Measurements from ENCODE around the gene EPC2.
"Not testable (repeated sequence)": the region's sequence is repeated elsewhere in the genome, so short reads cannot be mapped to it uniquely, and the experiment has no call there.

Gene EPC2

DNA sequence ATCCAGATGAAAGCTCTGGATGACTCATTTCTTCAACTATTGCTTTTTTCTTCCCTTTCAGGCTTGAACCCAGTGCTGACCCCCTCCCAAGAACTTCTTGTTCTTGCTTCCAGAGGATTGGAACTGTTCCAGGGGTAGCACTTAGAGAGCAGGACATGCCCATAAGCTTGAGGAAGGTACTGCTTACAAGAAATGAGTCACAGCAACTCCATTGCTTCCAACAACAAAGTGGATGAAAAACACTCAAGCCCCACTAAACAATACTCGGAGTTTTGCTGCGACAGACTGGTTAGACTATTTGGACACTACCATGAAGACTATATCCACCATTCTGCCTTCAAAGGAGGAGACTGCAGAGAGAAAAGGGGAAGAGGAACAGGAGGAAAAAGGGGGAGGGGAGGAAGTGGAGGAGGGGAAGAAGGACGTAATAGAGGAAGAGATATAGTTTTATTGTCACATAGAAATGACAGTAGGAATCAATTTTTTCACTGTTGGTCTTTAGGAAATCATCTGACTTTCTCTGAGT, 1.6 kb upstream of the EPC2 start:
- no peak for DNase-seq

DNA sequence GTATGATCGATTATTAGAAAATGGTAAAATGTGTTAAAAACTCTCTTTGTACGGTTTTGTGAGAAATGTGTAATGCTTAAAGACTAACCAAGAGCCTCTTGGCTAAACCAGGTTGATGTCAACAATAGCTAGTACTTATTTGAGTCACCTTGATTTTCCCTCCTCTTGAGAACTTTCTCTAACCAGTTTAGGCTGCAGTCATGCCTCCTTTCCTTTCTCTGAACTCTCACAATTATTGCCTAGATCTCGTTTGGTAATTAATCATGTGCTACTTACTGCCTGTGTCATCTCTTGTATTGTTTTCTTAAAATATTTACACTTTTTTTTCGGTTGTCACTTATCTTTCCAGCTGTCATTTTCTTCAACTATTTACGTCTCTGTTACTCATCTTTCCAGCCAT, 1.1 kb upstream of the EPC2 start:
- no peak for DNase-seq

DNA sequence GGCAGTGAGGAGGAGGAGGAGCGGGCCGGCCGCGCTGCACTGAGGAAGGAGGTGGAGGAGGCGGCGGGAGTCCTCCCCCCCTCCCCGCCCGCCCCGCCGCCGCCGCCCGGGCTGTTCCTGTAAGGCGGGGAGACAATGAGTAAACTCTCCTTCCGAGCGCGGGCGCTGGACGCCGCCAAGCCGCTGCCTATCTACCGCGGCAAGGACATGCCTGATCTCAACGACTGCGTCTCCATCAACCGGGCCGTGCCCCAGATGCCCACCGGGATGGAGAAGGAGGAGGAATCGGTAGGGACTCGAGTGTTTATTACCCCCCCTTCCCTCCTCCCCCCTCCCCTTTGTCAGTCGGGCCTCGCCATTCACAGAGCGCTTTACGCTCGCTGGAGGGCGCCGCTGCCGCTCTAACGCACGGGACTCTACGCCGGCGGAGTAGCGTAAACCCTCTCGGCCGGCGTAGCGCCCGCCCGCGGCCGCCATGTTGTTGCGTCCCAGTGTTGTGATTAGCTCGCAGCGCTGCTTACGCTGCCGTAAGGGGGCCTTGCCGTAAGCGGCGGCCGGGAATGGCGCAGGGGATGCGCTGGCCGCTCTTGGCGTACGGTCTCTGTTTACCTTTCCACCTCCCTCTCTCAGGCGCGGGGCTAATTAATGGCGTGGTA, 460 bp downstream of the EPC2 start:
- DNase-seq, result peak; percentile 91

DNA sequence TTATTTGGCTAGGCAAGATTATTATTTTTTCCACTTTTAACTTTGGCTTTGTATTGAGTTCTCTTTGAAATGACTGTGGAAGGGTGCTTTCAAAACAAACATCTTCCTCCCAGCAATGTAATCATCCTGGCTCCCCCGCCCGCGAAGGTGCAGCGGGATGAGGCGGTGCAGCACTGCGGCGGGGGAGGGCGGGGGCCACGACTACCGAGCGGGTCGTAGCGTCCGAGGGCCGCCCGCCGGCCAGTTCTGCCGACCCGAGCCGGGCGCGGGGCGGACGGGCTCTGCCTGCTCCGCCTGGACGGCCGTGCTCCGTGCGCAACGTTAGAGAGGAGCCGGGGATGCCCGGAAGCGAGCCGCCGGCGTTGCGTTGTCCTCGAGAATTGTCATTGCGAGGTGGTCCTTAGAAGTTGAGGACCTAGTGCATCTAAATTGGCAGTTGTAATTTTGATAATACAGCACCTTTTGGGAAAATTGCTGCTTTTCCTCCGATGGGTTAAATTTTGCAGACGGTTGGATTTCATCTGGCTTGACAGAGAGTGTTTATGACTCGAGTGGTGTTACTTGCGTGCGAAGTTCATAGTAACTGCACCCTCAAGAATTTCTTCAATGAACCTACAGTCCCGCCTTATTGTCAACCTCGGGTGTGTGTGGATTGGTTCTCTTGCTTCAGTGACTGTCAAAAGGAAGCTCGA, 1.1 kb downstream of the EPC2 start:
- DNase-seq, result peak; percentile 66

DNA sequence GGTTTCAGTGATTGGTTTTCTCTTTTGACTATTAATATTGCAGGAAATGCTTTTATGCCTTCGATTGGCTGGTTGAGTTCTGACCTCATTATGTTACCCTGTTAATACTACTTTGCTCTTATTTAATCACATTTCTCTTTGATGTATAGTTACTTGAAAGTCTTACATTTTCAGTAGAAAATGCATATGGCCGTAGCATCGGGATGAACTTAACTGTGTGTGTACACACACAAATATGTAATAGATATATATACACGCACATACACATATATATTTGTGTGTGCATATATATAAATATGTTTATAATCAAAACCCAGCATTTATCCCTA, 1.6 kb downstream of the EPC2 start:
- no peak for DNase-seq

DNA sequence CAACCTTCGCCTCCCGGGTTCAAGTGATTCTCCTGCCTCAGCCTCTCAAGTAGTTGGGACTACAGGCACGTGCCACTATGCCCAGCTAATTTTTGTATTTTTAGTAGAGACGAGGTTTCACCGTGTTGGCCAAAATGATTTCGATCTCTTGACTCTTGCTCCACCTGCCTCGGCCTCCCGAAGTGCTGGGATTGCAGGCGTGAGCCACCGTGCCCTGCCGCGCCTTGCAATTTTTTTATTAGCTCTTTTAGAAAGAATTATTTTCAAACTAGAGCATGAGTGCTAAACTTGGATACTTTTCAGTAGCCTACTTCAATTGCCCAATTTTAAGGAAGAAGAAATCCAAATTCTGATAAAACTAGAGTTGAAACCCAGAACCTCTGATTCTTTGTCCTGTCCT, 3.2 kb downstream of the EPC2 start:
- DNase-seq, result not testable (repeated sequence)

DNA sequence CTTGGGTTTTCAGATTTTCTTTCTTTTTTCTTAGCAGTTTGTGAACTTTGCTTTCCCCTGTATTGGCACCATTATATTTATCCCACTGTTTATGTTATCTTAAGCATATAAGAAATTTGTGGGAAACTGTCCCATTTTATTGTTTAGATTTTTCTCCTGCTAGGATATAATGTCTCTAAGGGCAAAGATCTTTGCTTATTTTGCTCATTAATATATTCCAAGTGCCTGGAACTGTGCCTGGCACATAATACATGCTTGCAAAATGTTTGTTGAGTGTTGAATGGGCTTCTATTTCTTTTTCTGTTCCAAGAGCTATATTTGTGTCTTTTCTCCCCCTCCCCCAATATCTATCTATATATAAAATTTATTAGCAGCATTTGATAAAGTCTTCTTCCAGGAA, 5.4 kb downstream of the EPC2 start:
- DNase-seq, result no peak

DNA sequence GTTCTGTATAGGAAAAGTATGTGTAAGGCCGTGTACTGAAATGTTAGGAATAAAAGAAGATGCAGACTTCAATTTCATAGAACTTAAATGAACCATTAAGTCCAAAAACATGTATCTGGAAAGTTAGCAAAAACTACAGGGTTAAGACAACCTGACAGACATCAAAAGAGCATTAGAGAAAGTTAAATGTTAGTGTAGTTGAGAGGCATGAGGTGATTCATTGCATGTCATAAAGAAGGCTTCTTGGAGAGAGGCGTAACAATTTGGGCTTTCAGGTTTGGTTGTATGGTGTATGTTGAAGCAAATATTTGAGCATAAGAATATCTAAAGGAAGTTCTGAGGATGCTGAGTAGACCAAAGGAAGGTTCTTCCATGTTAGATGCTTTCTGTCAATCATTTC, 6.3 kb downstream of the EPC2 start:
- DNase-seq, result no peak

DNA sequence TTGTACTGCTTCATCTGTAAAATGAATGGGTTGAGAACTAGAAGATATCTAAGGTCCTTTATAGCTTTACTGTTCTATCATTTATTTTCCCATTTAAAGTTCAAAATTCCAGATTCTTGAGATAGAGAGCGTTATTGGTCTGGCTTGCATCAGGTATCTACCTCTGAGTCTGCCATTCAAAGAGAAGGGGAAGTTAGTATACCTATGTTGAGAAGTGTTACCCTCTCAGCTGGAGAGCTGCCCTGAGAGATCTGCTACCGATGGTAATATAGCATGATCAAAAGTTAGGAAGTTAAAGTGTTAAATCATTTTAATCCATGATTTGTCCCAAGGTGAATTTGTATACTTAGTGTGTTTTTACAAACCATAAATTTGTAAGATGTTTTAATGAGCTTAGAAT, 7.4 kb downstream of the EPC2 start:
- no peak for DNase-seq

DNA sequence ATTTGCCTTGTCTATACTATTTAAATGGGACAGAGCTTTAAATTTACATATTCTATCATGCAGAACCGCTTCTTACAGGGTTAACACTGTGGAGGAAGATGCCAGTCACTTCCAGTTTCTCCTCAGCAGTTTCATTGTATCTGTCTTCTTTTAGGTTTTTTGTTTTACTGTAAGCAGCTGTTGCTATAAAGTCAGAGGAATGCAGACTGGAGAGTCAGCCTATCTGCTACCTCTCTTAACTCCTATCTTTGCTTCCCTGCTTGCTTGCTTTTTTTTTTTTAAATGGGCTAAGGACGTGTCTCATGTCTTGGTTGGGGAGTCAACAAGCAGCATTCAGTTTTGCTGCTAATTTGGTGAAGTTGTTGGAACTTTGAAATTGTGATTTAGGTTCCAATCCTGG, 8.9 kb downstream of the EPC2 start:
- no peak for DNase-seq

DNA sequence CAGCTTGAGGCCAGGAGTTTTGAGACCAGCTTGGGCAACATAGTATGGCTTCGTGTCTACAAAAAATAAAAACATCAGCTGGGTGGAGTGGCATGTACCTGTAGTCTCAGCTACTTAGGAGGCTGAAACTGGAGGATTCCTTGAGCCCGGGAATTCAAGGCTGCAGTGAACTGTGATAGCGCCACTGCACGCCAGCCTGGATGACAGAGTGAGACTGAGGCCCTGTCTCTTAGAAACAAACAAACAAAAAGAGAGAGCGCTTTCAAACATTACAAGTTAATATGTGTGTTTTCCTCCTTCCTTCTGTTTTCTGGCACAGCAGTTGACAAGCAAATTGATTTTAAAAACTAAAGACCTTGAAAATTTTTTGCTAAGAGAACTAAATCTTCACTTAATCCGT, 9.9 kb downstream of the EPC2 start:
- DNase-seq, result no peak

DNA sequence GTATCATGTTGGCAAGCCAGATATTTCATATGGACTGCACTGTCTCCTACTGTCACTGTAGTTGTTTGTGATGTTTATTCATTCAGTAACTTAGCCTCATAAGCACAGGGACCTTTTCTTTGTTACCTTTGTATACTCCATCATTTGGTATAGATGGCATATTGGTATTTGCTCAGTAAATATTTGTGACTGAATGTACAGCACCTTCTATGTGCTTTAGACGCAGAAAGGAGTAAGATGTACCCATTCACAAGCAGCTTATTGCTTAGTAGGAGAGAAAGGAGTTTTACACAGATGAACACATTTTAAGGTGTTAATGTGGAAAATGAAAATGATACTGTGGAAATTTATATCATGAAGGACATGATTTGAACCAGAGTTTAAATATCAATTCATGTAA, 12.0 kb downstream of the EPC2 start:
- no peak for DNase-seq

DNA sequence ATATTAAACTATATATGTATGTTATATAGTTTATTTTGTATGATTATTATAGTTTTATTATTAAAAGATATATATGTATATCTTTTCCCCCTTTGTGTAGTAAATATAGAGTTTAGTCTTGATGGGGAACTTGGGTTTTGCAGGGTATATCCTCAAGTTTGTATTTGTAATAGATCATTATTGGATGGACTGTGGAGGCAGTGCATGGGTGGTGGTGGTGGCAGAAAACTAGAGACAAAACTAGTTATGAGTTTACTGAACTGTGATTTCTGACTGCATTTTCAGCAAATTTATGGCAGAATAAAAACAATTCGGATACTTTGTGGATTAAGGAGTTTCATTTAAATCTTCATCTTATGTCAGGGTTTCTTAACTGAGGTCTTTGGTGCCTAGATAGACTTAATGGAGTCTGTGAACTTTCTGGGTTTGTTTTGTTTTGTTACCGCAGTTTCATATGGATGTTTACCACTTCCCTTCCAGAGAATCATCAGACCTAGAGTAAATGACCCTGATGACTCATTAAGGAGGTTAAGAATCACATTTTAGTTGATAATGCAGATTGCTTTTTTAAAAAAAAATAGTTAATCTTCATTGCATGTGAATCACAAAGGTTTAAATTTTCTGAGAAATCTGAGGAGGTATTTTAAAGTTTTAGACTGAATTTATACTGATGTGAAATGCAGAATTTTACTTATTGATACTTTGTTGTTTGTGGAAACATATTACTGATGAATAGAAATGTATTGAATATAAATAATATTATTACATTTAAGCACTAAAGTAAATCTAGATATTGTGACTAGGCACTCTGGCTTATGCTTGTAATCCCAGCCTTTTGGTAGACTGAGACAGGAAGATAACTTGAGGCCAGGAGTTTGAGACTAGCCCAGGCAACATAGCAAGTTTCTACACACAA, 14.5 kb downstream of the EPC2 start:
- no peak for DNase-seq

DNA sequence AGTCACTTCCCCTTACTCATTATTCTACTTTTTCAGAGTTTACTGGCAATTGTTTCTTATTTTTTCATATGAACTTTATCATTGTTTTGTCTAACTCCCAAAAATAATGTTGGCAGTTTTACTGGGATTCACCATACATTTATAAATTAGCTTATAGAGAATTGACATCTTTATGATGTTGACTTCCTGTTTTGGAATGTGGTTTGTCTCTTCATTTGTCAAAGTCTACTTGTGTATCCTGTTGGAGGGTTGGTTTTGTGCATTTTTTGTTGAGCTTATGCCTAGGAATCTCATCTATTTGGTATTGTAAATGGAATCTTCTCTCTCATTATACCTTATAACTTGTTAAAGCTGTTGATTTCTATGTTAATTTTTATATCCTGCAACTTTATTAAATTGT, 16.4 kb downstream of the EPC2 start:
- no peak for DNase-seq

DNA sequence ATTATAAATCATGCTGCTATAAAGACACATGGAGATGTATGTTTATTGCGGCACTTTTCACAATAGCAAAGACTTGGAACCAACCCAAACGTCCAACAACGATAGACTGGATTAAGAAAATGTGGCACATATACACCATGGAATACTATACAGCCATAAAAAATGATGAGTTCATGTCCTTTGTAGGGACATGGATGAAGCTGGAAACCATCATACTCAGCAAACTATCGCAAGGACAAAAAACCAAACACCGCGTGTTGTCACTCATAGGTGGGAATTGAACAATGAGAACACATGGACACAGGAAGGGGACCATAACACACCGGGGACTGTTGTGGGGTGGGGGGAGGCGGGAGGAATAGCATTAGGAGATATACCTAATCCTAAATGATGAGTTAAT, 17.8 kb downstream of the EPC2 start:
- not testable (repeated sequence) for DNase-seq

DNA sequence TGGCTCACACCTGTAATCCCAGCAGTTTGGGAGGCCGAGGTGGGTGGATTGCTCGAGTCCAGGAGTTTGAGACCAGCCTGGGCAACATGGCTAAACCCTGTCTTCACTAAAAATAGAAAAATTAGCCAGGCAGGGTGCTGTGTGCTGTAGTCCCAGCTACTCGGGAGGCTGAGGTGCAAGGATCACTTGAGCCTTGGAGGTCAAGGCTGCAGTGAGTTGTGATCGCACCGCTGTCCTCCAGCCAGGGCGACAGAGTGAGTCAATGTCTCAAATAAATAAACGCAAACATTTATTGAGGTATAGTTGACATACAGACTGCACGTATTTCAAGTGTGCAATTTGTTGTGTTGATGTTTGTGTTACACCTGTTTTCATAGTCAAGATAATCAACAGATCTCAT, 19.7 kb downstream of the EPC2 start:
- DNase-seq, result no peak

DNA sequence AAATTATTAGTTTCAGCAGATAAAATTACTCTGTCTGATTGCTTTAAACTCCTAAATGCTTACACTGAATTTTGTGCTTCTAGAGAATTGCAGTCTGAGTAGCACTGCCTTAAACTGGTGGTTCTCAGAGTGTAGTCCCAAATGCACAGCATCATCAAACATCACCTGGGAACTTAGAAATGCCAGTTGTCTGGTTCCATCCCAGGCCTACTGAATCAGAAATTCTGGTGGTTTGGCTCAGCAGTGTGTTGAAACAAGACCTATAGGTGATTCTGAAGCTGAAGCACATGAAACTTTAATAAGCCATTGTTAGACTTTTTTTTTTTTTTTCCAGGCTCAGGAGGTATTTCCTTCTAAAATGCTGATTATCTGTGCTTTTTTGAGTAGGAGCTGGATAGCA, 22.0 kb downstream of the EPC2 start:
- DNase-seq, result no peak

DNA sequence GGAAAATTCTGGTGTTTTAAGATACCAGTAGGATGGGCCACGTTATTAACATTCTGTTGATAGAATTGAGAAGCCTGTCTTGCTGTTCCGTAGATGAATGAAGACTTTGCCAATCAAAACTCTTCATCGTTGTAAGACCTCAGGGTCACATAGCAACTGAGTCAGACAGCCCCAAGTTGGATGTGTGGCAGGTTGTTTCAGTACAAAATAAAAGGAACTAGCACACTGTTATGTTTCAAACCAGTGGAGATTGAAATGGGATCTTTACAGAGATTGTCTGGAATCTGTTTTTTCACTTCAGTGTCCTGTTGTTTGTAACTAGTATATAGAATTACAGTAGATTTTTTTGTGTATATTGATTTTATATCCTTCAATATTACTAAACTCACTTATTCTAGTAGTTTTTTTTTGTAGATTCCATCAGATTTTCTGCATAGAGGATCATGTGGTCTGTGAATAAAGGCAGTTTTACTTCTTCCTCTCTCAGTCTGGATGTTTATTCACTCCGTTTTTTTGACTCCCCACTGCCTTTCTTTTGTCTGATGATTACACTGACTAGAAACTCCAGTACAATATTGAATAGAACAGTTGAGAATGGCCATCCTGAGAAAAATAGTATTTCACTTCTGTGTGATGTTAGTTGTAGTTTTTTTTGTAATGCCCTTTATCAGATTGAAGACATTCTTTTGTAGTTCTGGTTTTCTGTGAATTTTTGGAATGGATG, 22.7 kb downstream of the EPC2 start:
- DNase-seq, result no peak

DNA sequence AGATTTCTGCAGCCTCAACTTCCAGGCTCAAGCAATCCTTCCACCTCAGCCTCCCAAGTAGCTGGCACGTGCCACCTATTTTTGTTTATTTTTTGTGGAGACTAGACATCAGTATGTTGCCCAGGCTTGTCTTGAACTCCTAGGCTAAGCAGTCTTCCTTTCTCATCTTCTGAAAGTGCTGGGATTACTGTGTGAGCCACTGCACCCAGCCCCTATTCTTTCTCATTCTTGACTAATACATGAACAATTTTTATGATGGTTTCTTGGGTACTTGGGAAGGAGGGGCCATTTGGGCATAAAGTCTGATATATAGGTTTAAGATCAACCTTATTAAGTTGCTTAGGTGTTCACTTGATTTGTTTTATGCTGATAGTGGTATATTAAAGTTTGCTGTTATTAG, 26.2 kb downstream of the EPC2 start:
- no peak for DNase-seq

DNA sequence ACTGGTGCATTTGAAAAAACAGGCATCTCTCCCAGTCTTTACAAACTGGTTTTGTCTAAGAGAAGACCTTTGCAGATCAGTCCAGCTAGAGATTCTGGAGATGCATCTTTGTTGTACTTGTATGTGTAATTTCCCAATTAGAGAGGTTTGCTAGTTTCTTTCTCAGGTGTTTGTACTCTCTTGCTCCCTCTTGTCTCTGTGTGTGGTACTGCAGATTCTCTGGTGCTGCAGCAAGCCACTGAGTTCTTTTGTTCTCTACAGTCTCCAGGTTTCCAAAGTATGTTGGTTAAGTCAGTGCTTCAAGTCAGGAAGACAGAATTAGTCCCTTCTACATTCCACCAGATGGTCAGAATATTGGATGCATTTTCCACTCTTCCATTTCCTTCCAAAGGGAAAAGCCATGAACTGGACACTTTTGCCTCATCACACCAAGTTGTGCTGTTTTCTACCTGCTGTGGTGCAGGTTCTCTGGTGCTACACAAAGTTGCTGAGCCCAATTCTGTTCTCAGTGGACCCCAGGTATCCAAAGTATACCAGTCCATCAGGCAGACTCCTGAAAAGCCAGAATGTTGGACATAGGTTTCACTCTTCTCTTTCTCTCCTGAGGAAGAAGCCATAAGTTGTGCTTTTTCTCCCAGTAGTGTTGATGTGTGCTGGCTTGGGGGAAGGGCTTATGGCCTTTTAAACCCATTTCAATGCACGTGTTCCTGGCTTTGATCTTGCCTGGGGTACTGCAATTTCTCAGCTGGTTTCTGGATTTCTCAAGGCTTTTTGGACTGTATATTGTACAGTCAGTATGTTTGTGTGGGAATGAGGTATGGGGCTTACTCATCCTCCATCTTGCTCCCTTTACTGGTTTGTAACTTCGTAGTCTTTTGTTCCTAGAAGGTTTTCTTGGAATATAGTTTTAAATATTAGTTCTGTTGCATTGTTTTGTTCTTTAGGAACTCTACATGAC, 29.8 kb downstream of the EPC2 start:
- peak; percentile 18 for DNase-seq

DNA sequence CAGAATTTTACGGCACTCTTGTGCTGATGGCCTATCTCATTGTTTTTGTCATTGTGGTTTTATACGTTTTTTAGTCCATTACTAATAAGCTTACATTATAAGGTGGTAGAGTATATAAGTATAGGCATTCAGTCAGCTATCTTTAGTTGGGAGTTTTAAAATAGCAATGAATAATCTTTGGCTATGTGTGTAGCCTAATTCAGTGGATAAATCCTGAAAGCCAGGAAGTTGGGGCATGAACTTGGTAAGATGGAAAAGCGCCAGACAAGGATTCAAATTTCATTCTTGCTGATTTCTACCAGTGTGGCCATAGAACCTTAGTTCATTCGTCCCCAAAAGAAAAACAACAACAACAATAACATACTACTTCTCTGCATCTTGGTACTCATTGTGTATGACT, 31.2 kb downstream of the EPC2 start:
- no peak for DNase-seq

All from stimulated activated CD4-positive, alpha-beta T cell treated with anti-CD3 and anti-CD28 coated beads, Interleukin-1b, Interleukin-23, amount 100 ng/mL, for 48 hours (primary cell).